NB4 (cell line): ENCODE measurements around the gene CARS1.

ENCODE experiments used
- MYC ChIP-seq: IDR thresholded peaks from 2 replicates; pipeline ENCODE4 v1.6.1; 2011; ENCODE audit warnings: low read depth, low read length
- POLR2A ChIP-seq: IDR thresholded peaks from 2 replicates; pipeline ENCODE4 v1.6.1; 2011; ENCODE audit warnings: mild to moderate bottlenecking; ENCODE audit not compliant: insufficient read length; ENCODE audit errors: extremely low read depth
- TF ChIP-seq, protein P1 (sequence below): IDR thresholded peaks from one replicate; pipeline ENCODE4 v1.5.1; 2012; ENCODE audit warnings: low read depth, low read length
- TF ChIP-seq, protein P2 (sequence below): IDR thresholded peaks from 2 replicates; pipeline ENCODE4 v1.6.1; 2011; ENCODE audit warnings: low read depth, low read length

DNA sequence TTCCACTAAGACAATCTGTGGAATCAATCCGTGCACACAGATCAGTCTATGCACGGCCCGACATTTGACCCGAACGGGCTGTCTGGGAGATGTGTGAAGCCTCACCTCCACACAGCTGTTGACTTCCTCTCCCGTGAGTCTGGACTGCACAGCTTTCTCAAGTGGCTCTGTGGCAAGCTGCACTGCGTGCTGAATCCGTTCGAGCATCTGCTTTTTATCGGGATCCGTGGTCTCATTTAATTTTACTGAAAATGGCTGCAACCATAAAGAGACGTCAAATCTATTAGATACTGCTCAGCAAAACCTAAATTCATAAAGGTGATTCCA, 19.3 kb downstream of the CARS1 start:
- TF ChIP-seq, protein P1, sequence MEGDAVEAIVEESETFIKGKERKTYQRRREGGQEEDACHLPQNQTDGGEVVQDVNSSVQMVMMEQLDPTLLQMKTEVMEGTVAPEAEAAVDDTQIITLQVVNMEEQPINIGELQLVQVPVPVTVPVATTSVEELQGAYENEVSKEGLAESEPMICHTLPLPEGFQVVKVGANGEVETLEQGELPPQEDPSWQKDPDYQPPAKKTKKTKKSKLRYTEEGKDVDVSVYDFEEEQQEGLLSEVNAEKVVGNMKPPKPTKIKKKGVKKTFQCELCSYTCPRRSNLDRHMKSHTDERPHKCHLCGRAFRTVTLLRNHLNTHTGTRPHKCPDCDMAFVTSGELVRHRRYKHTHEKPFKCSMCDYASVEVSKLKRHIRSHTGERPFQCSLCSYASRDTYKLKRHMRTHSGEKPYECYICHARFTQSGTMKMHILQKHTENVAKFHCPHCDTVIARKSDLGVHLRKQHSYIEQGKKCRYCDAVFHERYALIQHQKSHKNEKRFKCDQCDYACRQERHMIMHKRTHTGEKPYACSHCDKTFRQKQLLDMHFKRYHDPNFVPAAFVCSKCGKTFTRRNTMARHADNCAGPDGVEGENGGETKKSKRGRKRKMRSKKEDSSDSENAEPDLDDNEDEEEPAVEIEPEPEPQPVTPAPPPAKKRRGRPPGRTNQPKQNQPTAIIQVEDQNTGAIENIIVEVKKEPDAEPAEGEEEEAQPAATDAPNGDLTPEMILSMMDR: no peak
- TF ChIP-seq POLR2A: no peak
- TF ChIP-seq, protein P2, sequence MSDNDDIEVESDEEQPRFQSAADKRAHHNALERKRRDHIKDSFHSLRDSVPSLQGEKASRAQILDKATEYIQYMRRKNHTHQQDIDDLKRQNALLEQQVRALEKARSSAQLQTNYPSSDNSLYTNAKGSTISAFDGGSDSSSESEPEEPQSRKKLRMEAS: no peak
- TF ChIP-seq MYC: no peak
